Activated CD8-positive, alpha-beta memory T cell treated with anti-CD3 and anti-CD28 coated beads, Interleukin-2, amount 50 U/mL, for 24 hours (primary cell): ENCODE measurements around the gene LEFTY1.
"Not testable (repeated sequence)": the region's sequence is repeated elsewhere in the genome, so short reads cannot be mapped to it uniquely, and the experiment has no call there.

Experiments used
- DNase-seq: peaks from one replicate; pipeline ENCODE4 v3.0.0-alpha.2; 2020; ENCODE audit errors: extremely low read depth

LEFTY1 gene

GRCh38 chr1:225849925-225850324 is 39.0 kb downstream of the LEFTY1 start:
- DNase-seq = no peak

- DNase-seq = no peak
Observed at GRCh38 chr1:225848030-225848955, 40.7 kb downstream of the LEFTY1 start.

- no peak for DNase-seq
Observed at GRCh38 chr1:225847610-225848009, 41.3 kb downstream of the LEFTY1 start.

GRCh38 chr1:225846331-225847310 is 42.3 kb downstream of the LEFTY1 start:
- no peak for DNase-seq

- no peak for DNase-seq
Observed at GRCh38 chr1:225845571-225846259, 43.2 kb downstream of the LEFTY1 start.

GRCh38 chr1:225845097-225845496 is 43.8 kb downstream of the LEFTY1 start:
- no peak for DNase-seq

- no peak for DNase-seq
Observed at GRCh38 chr1:225844236-225845061, 44.5 kb downstream of the LEFTY1 start.

- DNase-seq = no peak
Observed at GRCh38 chr1:225843426-225843795, 45.5 kb downstream of the LEFTY1 start.

- DNase-seq = no peak
Observed at GRCh38 chr1:225842788-225843425, 46.0 kb downstream of the LEFTY1 start.

- no peak for DNase-seq
Observed at GRCh38 chr1:225842074-225842473, 46.9 kb downstream of the LEFTY1 start.

- no peak for DNase-seq
Observed at GRCh38 chr1:225840713-225841112, 48.2 kb downstream of the LEFTY1 start.

GRCh38 chr1:225840223-225840610 is 48.7 kb downstream of the LEFTY1 start:
- DNase-seq = no peak

GRCh38 chr1:225838793-225839192 is 50.2 kb downstream of the LEFTY1 start:
- DNase-seq = no peak

- not testable (repeated sequence) for DNase-seq
Observed at GRCh38 chr1:225836296-225836695, 52.6 kb downstream of the LEFTY1 start.
